DMS114 treated with DMSO at 0.1 percent for 48 hours (cell line): ENCODE results near the gene CFAP20DC.
"Not testable (repeated sequence)": the region's sequence is repeated elsewhere in the genome, so short reads cannot be mapped to it uniquely, and the experiment has no call there.

Source experiments
- DNase-seq: peaks from one replicate; lab custom pipeline; 2025; ENCODE audit not compliant: unreplicated experiment; lab: John Stamatoyannopoulos, UW

The CFAP20DC gene

GRCh38 chr3:59049671-59050331 is at the start of gene CFAP20DC:
CFAP20DC (minus strand) TSS chr3:59050025; CDS start chr3:59049631, 394 bp downstream.
- peak; percentile 83 for DNase-seq

- DNase-seq = not testable (repeated sequence)
These were observed 48.7 kb upstream of the CFAP20DC start for GRCh38 chr3:59098516-59098915.

- DNase-seq = no peak
These were observed 44.6 kb upstream of the CFAP20DC start for GRCh38 chr3:59094446-59094845.

- no peak for DNase-seq
These were observed 43.7 kb upstream of the CFAP20DC start for GRCh38 chr3:59093521-59093920.

- DNase-seq = no peak
These were observed 38.9 kb upstream of the CFAP20DC start for GRCh38 chr3:59088761-59089160.

- DNase-seq = no peak
These were observed 36.2 kb upstream of the CFAP20DC start for GRCh38 chr3:59085976-59086375.

- DNase-seq = no peak
These were observed 34.8 kb upstream of the CFAP20DC start for GRCh38 chr3:59084583-59084982.

- DNase-seq = no peak
These were observed 32.3 kb upstream of the CFAP20DC start for GRCh38 chr3:59082106-59082505.

GRCh38 chr3:59081071-59081470 is 31.2 kb upstream of the CFAP20DC start:
- no peak for DNase-seq

GRCh38 chr3:59079962-59080361 is 30.1 kb upstream of the CFAP20DC start:
- no peak for DNase-seq

- no peak for DNase-seq
These were observed 24.9 kb upstream of the CFAP20DC start for GRCh38 chr3:59074764-59075163.

GRCh38 chr3:59072681-59073080 is 22.9 kb upstream of the CFAP20DC start:
- no peak for DNase-seq

GRCh38 chr3:59069838-59070237 is 20.0 kb upstream of the CFAP20DC start:
- DNase-seq = no peak

- DNase-seq = no peak
These were observed 15.4 kb upstream of the CFAP20DC start for GRCh38 chr3:59065240-59065639.

- no peak for DNase-seq
These were observed 14.9 kb upstream of the CFAP20DC start for GRCh38 chr3:59064728-59065127.

- DNase-seq = no peak
These were observed 14.5 kb upstream of the CFAP20DC start for GRCh38 chr3:59064276-59064675.

- DNase-seq = no peak
These were observed 6.9 kb upstream of the CFAP20DC start for GRCh38 chr3:59056706-59057105.

- peak; percentile 48 for DNase-seq
These were observed 3.1 kb upstream of the CFAP20DC start for GRCh38 chr3:59052803-59053411.

- not testable (repeated sequence) for DNase-seq
These were observed 1.1 kb upstream of the CFAP20DC start for GRCh38 chr3:59050811-59051414.

- DNase-seq = no peak
These were observed 3.0 kb downstream of the CFAP20DC start for GRCh38 chr3:59046839-59047238.

- DNase-seq = no peak
These were observed 6.4 kb downstream of the CFAP20DC start for GRCh38 chr3:59043391-59043790.

- no peak for DNase-seq
These were observed 8.9 kb downstream of the CFAP20DC start for GRCh38 chr3:59040902-59041301.
